ENCODE results near the gene LCLAT1. TPM values are rescaled to one million over a fixed set of nuclear protein-coding genes. Genes with fewer than 3 reads are reported as not detected.

The LCLAT1 gene
- polyA plus RNA-seq, 2 of the 4 experiments (the other 2 are of a cell fraction), result 19.5 to 71.0 TPM

GRCh38 chr2:30484995-30485394, 37.9 kb downstream of the LCLAT1 start:
- ChIA-PET CTCF (no interaction called here), POLR2A (no interaction called here)
- TF ChIP-seq MYC (IDR thresholded peaks at IDR 0.05; ENCODE audit: borderline replicate concordance, low read length) (no peak), CEBPB (IDR thresholded peaks at IDR 0.05) (no peak)
- ATAC-seq (no peak), DNase-seq (ENCODE audit: low read depth in 1 of 2, low spot score in 1 of 2) (no peak), FAIRE-seq (no peak)
- H3K4me3 ChIP-seq, result no peak overlapping the region
- H3K9me3 ChIP-seq, result no peaks in the 10 kb centered on the region
- peaks cover 14% of the 10 kb centered on the region for H3K4me1 ChIP-seq
- 92% methylated on average over 4 of the region's 4 CpGs for WGBS (ENCODE audit: missing lambda C conversion rate)
- no peak overlapping the region for H3K27ac ChIP-seq
- no peak overlapping the region for H3K4me2 ChIP-seq

GRCh38 chr2:30486655-30487054, 39.6 kb downstream of the LCLAT1 start:
- no peaks in the 10 kb centered on the region for H3K9me3 ChIP-seq
- TF ChIP-seq USF2 (IDR thresholded peaks at IDR 0.05), result no peak
- no peak for TF ChIP-seq CHD4 (IDR thresholded peaks at IDR 0.05; ENCODE audit: borderline replicate concordance)
- TF ChIP-seq HOXB13 (CRISPR knock-in tag; IDR thresholded peaks at IDR 0.05; ENCODE audit: low read depth), result no peak
- no peak for TF ChIP-seq CBX2 (IDR thresholded peaks at IDR 0.05; ENCODE audit: borderline replicate concordance, low read depth)
- no peak for TF ChIP-seq POLR2A (IDR thresholded peaks at IDR 0.05; ENCODE audit: low read length)
- no peak for TF ChIP-seq SMC3 (IDR thresholded peaks at IDR 0.05)
- TF ChIP-seq HDAC2 (IDR thresholded peaks at IDR 0.05), result no peak
- TF ChIP-seq ZC3H11A (IDR thresholded peaks at IDR 0.05), result no peak
- TF ChIP-seq RAD21 (conservative IDR thresholded peaks at IDR 0.05 in 1 of 2, IDR thresholded peaks at IDR 0.05 in 1 of 2), result no peak
- no peak for TF ChIP-seq SREBF2 (IDR thresholded peaks at IDR 0.05)
- no peak for TF ChIP-seq MAFK (IDR thresholded peaks at IDR 0.05; ENCODE audit: partially characterized antibody)
- TF ChIP-seq RARB (CRISPR knock-in tag; IDR thresholded peaks at IDR 0.05), result no peak
- no peak for TF ChIP-seq FOXS1 (CRISPR knock-in tag; IDR thresholded peaks at IDR 0.05)
- TF ChIP-seq JUNB (IDR thresholded peaks at IDR 0.05), result no peak
- no peak for TF ChIP-seq PBX3 (IDR thresholded peaks at IDR 0.05)
- H3K4me2 ChIP-seq, result no peak overlapping the region
- H3K27ac ChIP-seq, result no peak overlapping the region
- H3K4me3 ChIP-seq, result no peak overlapping the region
- H3K4me1 ChIP-seq, result peaks cover 6% of the 10 kb centered on the region
- ChIA-PET CTCF (no interaction called here), POLR2A (no interaction called here)
- DNase-seq (ENCODE audit: low read depth in 1 of 2, low spot score in 1 of 2) (no peak), ATAC-seq (no peak), FAIRE-seq (no peak)

- DNase-seq (ENCODE audit: low read depth in 1 of 2, low spot score in 1 of 2), result no peak
- POLR2A ChIA-PET, result no interaction called here
- FAIRE-seq, result no peak
- Histone ChIP-seq H3K4me2 (no peak overlapping the region), H3K4me1 (peaks cover 11% of the 10 kb centered on the region), H3K4me3 (no peak overlapping the region), H3K9me3 (no peaks in the 10 kb centered on the region), H3K27ac (no peak overlapping the region)
- CTCF ChIA-PET, result no interaction called here
- ATAC-seq, result peak in 1 of 2 experiments; percentile 20; a peak in 2 of 6 replicates
- no peak for TF ChIP-seq PHF8 (IDR thresholded peaks at IDR 0.05; ENCODE audit: borderline replicate concordance, low read depth)
- no peak for TF ChIP-seq ELK1 (IDR thresholded peaks at IDR 0.05; ENCODE audit: low read depth, low read length)
- no peak for TF ChIP-seq HOXB13 (CRISPR knock-in tag; IDR thresholded peaks at IDR 0.05; ENCODE audit: low read depth)
- no peak for TF ChIP-seq CTCF (IDR thresholded peaks at IDR 0.05)
- TF ChIP-seq TFCP2L1 (CRISPR knock-in tag; IDR thresholded peaks at IDR 0.05), result no peak
- no peak for TF ChIP-seq BCL3 (IDR thresholded peaks at IDR 0.05)
- TF ChIP-seq PBX3 (IDR thresholded peaks at IDR 0.05), result no peak
- no peak for TF ChIP-seq JUNB (IDR thresholded peaks at IDR 0.05)
- TF ChIP-seq RNF2 (IDR thresholded peaks at IDR 0.05; ENCODE audit: borderline replicate concordance, low read depth), result no peak
- TF ChIP-seq CHD4 (IDR thresholded peaks at IDR 0.05; ENCODE audit: borderline replicate concordance), result no peak
- no peak for TF ChIP-seq CEBPB (IDR thresholded peaks at IDR 0.05)
- TF ChIP-seq EHMT2 (IDR thresholded peaks at IDR 0.05; ENCODE audit: low read depth), result no peak
- TF ChIP-seq SREBF2 (IDR thresholded peaks at IDR 0.05), result no peak
- no peak for TF ChIP-seq E2F6 (IDR thresholded peaks at IDR 0.05; ENCODE audit: borderline replicate concordance, low read depth)
- TF ChIP-seq SMC3 (IDR thresholded peaks at IDR 0.05), result no peak
- TF ChIP-seq GATA3 (IDR thresholded peaks at IDR 0.05; ENCODE audit: borderline replicate concordance), result no peak
- TF ChIP-seq HOXB5 (CRISPR knock-in tag; IDR thresholded peaks at IDR 0.05), result no peak
- TF ChIP-seq RFX5 (IDR thresholded peaks at IDR 0.05), result no peak
- TF ChIP-seq CBX8 (IDR thresholded peaks at IDR 0.05), result no peak
Observed at GRCh38 chr2:30487603-30488002, 40.6 kb downstream of the LCLAT1 start.
